Peyer's patch (tissue), 4 donors: ENCODE results near the gene EPS15.

Source experiments
- POLR2A ChIP-seq, 2 donors: fragments of 450-650 bp; IDR thresholded peaks; one replicate each; pipeline ENCODE4 v1.5.1; 2017; ENCODE audit warnings: antibody characterized with exemption in 2 of 2, mild to moderate bottlenecking in 2 of 2, moderate library complexity in 2 of 2
- TF ChIP-seq, protein P1 (sequence below), 6 experiments: fragments of 450-650 bp in 4 of 6; fragments of 200-600 bp in 2 of 6; sonication (generic) in 1 of 6; IDR thresholded peaks; one replicate each; pipeline ENCODE4 v1.5.1; 2017 to 2019; ENCODE audit warnings: antibody characterized with exemption in 6 of 6, mild to moderate bottlenecking in 3 of 6, moderate library complexity in 1 of 6

DNA sequence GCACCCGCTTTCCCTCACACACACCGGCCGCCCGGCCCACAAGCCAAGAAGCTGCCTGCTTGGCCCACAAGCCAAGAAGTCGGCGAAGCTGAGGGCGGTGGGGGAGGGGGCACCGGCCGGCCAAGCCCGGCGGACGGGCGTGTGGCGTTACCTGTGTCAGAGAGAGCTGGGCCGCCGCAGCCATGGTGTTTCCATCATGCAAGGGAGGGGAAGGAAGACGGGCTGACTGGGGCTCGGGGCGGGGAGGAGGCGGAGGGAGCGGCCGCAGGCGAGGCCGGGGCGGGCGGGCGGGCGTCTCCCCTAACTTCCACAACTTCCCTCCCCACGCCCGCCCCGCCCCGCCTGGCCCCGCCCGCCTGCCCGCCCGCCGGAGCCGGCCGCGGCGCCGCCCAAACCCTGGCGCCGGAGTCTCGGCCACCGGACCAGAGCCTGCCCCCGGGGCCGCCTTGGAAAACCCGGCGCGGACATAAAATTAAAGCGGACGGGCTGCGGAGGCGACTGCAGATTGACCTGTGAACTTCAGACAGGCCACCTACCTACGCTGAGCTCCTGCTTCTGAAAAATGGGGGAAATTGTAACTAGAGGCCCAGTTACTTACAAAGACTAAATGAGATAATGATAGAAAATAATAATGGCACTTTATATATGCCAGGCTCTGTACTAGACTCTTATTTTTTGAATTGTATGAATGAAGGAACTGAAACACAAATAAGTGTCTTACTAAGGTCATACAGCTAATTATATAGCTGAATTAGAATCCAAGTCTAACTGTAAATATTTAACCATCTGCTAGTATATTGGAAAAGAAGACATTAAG lies at the start of gene EPS15:
- TF ChIP-seq, protein P1, sequence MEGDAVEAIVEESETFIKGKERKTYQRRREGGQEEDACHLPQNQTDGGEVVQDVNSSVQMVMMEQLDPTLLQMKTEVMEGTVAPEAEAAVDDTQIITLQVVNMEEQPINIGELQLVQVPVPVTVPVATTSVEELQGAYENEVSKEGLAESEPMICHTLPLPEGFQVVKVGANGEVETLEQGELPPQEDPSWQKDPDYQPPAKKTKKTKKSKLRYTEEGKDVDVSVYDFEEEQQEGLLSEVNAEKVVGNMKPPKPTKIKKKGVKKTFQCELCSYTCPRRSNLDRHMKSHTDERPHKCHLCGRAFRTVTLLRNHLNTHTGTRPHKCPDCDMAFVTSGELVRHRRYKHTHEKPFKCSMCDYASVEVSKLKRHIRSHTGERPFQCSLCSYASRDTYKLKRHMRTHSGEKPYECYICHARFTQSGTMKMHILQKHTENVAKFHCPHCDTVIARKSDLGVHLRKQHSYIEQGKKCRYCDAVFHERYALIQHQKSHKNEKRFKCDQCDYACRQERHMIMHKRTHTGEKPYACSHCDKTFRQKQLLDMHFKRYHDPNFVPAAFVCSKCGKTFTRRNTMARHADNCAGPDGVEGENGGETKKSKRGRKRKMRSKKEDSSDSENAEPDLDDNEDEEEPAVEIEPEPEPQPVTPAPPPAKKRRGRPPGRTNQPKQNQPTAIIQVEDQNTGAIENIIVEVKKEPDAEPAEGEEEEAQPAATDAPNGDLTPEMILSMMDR (IDR thresholded peaks at IDR 0.05) = peak in 1 of 6 experiments; percentile 25
- peak in 1 of 2 donors; percentile 79 for TF ChIP-seq POLR2A (IDR thresholded peaks at IDR 0.05)
